NCI-H1105 (cell line): ENCODE results near the gene CASKIN2.
"Not testable (repeated sequence)": the region's sequence is repeated elsewhere in the genome, so short reads cannot be mapped to it uniquely, and the experiment has no call there.

Experiments
- DNase-seq: peaks from one replicate; lab custom pipeline; 2025; lab: John Stamatoyannopoulos, UW

CASKIN2 gene

GRCh38 chr17:75465039-75465438, 50.3 kb downstream of the CASKIN2 start:
- no peak for DNase-seq

- DNase-seq: no peak
These were observed 51.7 kb downstream of the CASKIN2 start for GRCh38 chr17:75463603-75464002.

- DNase-seq: no peak
These were observed 55.0 kb downstream of the CASKIN2 start for GRCh38 chr17:75460295-75460694.

GRCh38 chr17:75459590-75460267, 55.6 kb downstream of the CASKIN2 start:
- no peak for DNase-seq

- DNase-seq: no peak
These were observed 56.1 kb downstream of the CASKIN2 start for GRCh38 chr17:75459246-75459589.

- peak; percentile 43 for DNase-seq
These were observed 58.2 kb downstream of the CASKIN2 start for GRCh38 chr17:75457047-75457654.

- DNase-seq: peak; percentile 97
These were observed 58.8 kb downstream of the CASKIN2 start, which contains the start of gene TMEM94 for GRCh38 chr17:75456417-75457046. TSS of gene TMEM94 (plus strand) at chr17:75456635. CDS start at chr17:75471906, 15,271 bp downstream.

- DNase-seq: no peak
These were observed 59.3 kb downstream of the CASKIN2 start for GRCh38 chr17:75456039-75456416.

- not testable (repeated sequence) for DNase-seq
These were observed 60.7 kb downstream of the CASKIN2 start for GRCh38 chr17:75454672-75455071.

- DNase-seq: no peak
These were observed 61.1 kb downstream of the CASKIN2 start for GRCh38 chr17:75454193-75454592.

- DNase-seq: no peak
These were observed 65.1 kb downstream of the CASKIN2 start for GRCh38 chr17:75450270-75450669.
